ENCODE measurements around the gene SCN1B.
"Not testable (repeated sequence)": the region's sequence is repeated elsewhere in the genome, so short reads cannot be mapped to it uniquely, and the experiment has no call there.

The SCN1B gene

GRCh38 chr19:35030257-35031071 is at the start of gene SCN1B:
SCN1B (plus strand) TSS chr19:35030470; CDS start chr19:35030821, 351 bp downstream.
- peak in 1 of 2 experiments; percentile 30 for DNase-seq (ENCODE audit: low read depth in 2 of 2)

- no peak for DNase-seq (ENCODE audit: low read depth in 2 of 2)
Observed at GRCh38 chr19:34982275-34982674, 48.0 kb upstream of the SCN1B start.

- DNase-seq (ENCODE audit: low read depth in 2 of 2), result no peak
Observed at GRCh38 chr19:34983786-34984185, 46.5 kb upstream of the SCN1B start.

GRCh38 chr19:34984287-34984686 is 46.0 kb upstream of the SCN1B start:
- DNase-seq (ENCODE audit: low read depth in 2 of 2), result no peak

- no peak for DNase-seq (ENCODE audit: low read depth in 2 of 2)
Observed at GRCh38 chr19:34985249-34986022, 44.8 kb upstream of the SCN1B start.

- DNase-seq (ENCODE audit: low read depth in 2 of 2), result no peak
Observed at GRCh38 chr19:34988119-34988518, 42.2 kb upstream of the SCN1B start.

- no peak for DNase-seq (ENCODE audit: low read depth in 2 of 2)
Observed at GRCh38 chr19:34989298-34989697, 41.0 kb upstream of the SCN1B start.

GRCh38 chr19:34990578-34991192 is 39.6 kb upstream of the SCN1B start:
- DNase-seq (ENCODE audit: low read depth in 2 of 2), result no peak

- no peak for DNase-seq (ENCODE audit: low read depth in 2 of 2)
Observed at GRCh38 chr19:34991542-34992333, 38.5 kb upstream of the SCN1B start.

GRCh38 chr19:34992582-34992981 is 37.7 kb upstream of the SCN1B start:
- not testable (repeated sequence) for DNase-seq (ENCODE audit: low read depth in 2 of 2)

GRCh38 chr19:34994286-34994642 is 36.0 kb upstream of the SCN1B start:
- DNase-seq (ENCODE audit: low read depth in 2 of 2), result no peak

GRCh38 chr19:34994643-34995541 is 35.4 kb upstream of the SCN1B start:
- DNase-seq (ENCODE audit: low read depth in 2 of 2), result no peak

- no peak for DNase-seq (ENCODE audit: low read depth in 2 of 2)
Observed at GRCh38 chr19:34995551-34995950, 34.7 kb upstream of the SCN1B start.

GRCh38 chr19:34997071-34997617 is 33.1 kb upstream of the SCN1B start:
- no peak for DNase-seq (ENCODE audit: low read depth in 2 of 2)

- not testable (repeated sequence) for DNase-seq (ENCODE audit: low read depth in 2 of 2)
Observed at GRCh38 chr19:34998224-34998623, 32.0 kb upstream of the SCN1B start.

- DNase-seq (ENCODE audit: low read depth in 2 of 2), result no peak
Observed at GRCh38 chr19:34998777-34999497, 31.3 kb upstream of the SCN1B start.

- peak; percentile 76 for DNase-seq (ENCODE audit: low read depth in 2 of 2)
Observed at GRCh38 chr19:34999498-35000337, 30.6 kb upstream of the SCN1B start, which contains the start of gene GRAMD1A. GRAMD1A (plus strand) TSS chr19:35000323; CDS start chr19:35000479, 156 bp downstream.

GRCh38 chr19:35000338-35000646 is 30.0 kb upstream of the SCN1B start:
- DNase-seq (ENCODE audit: low read depth in 2 of 2), result no peak

Data from fibroblast of skin of left biceps (primary cell).